ENCODE measurements around the gene HJV. TPM values are rescaled to one million over a fixed set of nuclear protein-coding genes. Genes with fewer than 3 reads are reported as not detected.

The HJV gene
- total and polyA plus RNA-seq, 2 of the 13 experiments (the other 11 are each of a cell fraction or from before 2014, with no cell fraction given), result 0.18 TPM; not detected in 1

GRCh38 chr1:145996433-145997015, 25.0 kb downstream of the HJV start, which contains the start of gene TXNIP (continued):
- TF ChIP-seq ZHX2 (IDR thresholded peaks at IDR 0.05; ENCODE audit: low read depth) (peak; percentile 79), ZHX2 (CRISPR knock-in tag; IDR thresholded peaks at IDR 0.05; ENCODE audit: borderline replicate concordance) (no peak), ZNF564 (CRISPR knock-in tag; IDR thresholded peaks at IDR 0.05) (no peak), POGZ (CRISPR knock-in tag; IDR thresholded peaks at IDR 0.05) (peak; percentile 94), ZNF839 (CRISPR knock-in tag; IDR thresholded peaks at IDR 0.05; ENCODE audit: borderline replicate concordance) (no peak), ZBTB8A (CRISPR knock-in tag; IDR thresholded peaks at IDR 0.05; ENCODE audit: borderline replicate concordance, low read depth) (0 out of 2 replicates have a peak, but pooled peaks have one; percentile 31), SMARCC2 (IDR thresholded peaks at IDR 0.05) (no peak), PHB2 (IDR thresholded peaks at IDR 0.05; ENCODE audit: partially characterized antibody) (no peak), SMAD9 (CRISPR knock-in tag; IDR thresholded peaks at IDR 0.05) (peak; percentile 33; the same call in 1 of the 2 replicates), SNAPC4 (CRISPR knock-in tag; IDR thresholded peaks at IDR 0.05) (no peak), NAIF1 (CRISPR knock-in tag; IDR thresholded peaks at IDR 0.05; ENCODE audit: borderline replicate concordance) (peak; percentile 75), GZF1 (CRISPR knock-in tag; IDR thresholded peaks at IDR 0.05) (0 out of 2 replicates have a peak, but pooled peaks have one; percentile 42), SPEN (CRISPR knock-in tag; IDR thresholded peaks at IDR 0.05; ENCODE audit: low read depth) (peak; percentile 99; the same call in 1 of the 2 replicates), THAP7 (CRISPR knock-in tag; IDR thresholded peaks at IDR 0.05) (no peak; the same call in 1 of the 2 replicates)
